OCI-LY3 (cell line): Measurements from ENCODE around the gene UBAP1.
A peak's percentile ranks its signal among the peaks of the same experiment; 100 is the strongest.
"Not testable (repeated sequence)": the region's sequence is repeated elsewhere in the genome, so short reads cannot be mapped to it uniquely, and the experiment has no call there.

Experiments used
- H2AFZ ChIP-seq: fragments of 200-600, 300-600 bp; shearing (Covaris generic); 2 replicates; pipeline ENCODE4 v1.6.0; 2014; ENCODE audit warnings: antibody characterized with exemption, low read depth, low read length
- H3K27ac ChIP-seq: fragments of 200-600, 300-600 bp; sonication (generic); 2 replicates; pipeline ENCODE4 v1.5.1; 2014; ENCODE audit warnings: mild to moderate bottlenecking, low read length, moderate library complexity, mixed read lengths
- H3K27me3 ChIP-seq: fragments of 200-600, 300-600 bp; sonication (generic); 2 replicates; pipeline ENCODE4 v1.6.1; 2014; ENCODE audit warnings: low read depth, low read length, mixed read lengths
- H3K36me3 ChIP-seq: fragments of 200-600, 300-600 bp; sonication (generic); replicated peaks from 2 replicates; pipeline ENCODE3; 2014; ENCODE audit warnings: low read depth, low read length, mixed read lengths
- H3K4me1 ChIP-seq: fragments of 300-600, 200-600 bp; sonication (generic); 2 replicates; pipeline ENCODE4 v1.6.1; 2014; ENCODE audit warnings: low read length, mixed read lengths
- H3K4me2 ChIP-seq: fragments of 200-600, 300-600 bp; sonication (generic); 2 replicates; pipeline ENCODE4 v1.6.1; 2014; ENCODE audit warnings: low read length, mixed read lengths
- H3K4me3 ChIP-seq: fragments of 300-600, 200-600 bp; sonication (generic); 2 replicates; pipeline ENCODE4 v1.5.1; 2014; ENCODE audit warnings: antibody characterized with exemption, mild to moderate bottlenecking, low read length, moderate library complexity
- H3K79me2 ChIP-seq: fragments of 300-600, 200-600 bp; shearing (Covaris generic); 2 replicates; pipeline ENCODE4 v1.6.1; 2014; ENCODE audit warnings: mild to moderate bottlenecking, low read length, mixed read lengths
- H3K9ac ChIP-seq: fragments of 300-600, 200-600 bp; shearing (Covaris generic); 2 replicates; pipeline ENCODE4 v1.6.0; 2014; ENCODE audit warnings: mild to moderate bottlenecking, low read length, moderate library complexity
- H3K9me3 ChIP-seq: fragments of 200-600, 300-600 bp; shearing (Covaris generic); 2 replicates; pipeline ENCODE4 v1.6.1; 2014; ENCODE audit warnings: low read length, mixed read lengths; ENCODE audit not compliant: insufficient read depth
- H4K20me1 ChIP-seq: fragments of 200-600, 300-600 bp; sonication (generic); 2 replicates; pipeline ENCODE4 v1.6.1; 2016; ENCODE audit warnings: low read length, mixed read lengths; ENCODE audit not compliant: insufficient read depth
- CTCF ChIP-seq: fragments of 200-600, 300-600 bp; sonication (generic); IDR thresholded peaks from 2 replicates; pipeline ENCODE4 v1.5.1; 2014; ENCODE audit warnings: antibody characterized with exemption, low read length, low read depth
- EZH2phosphoT487 ChIP-seq: fragments of 200-600 bp; shearing (Covaris generic); IDR thresholded peaks from 2 replicates; pipeline ENCODE4 v1.6.1; 2018; ENCODE audit warnings: antibody characterized with exemption, mixed run types, low read depth

Gene UBAP1

GRCh38 chr9:34178436-34179212, at the start of gene UBAP1:
TSS of gene UBAP1 (plus strand) at chr9:34179043. CDS start at chr9:34220915, 41,872 bp downstream.
- Histone ChIP-seq H3K4me2 (peak within 1 kb of the TSS; percentile 95), H3K79me2 (peaks cover 57% of the 10 kb centered on the region), H3K9ac (peak within 1 kb of the TSS; percentile 72), H3K27me3 (no peaks in the 10 kb centered on the region), H3K36me3 (no peaks in the 10 kb centered on the region), H3K27ac (peak within 1 kb of the TSS; percentile 58), H2AFZ (peak within 1 kb of the TSS; percentile 15; the same call in 1 of the 2 replicates), H3K4me1 (peaks cover 9% of the 10 kb centered on the region), H4K20me1 (peaks cover 16% of the 10 kb centered on the region), H3K4me3 (peak within 1 kb of the TSS; percentile 97), H3K9me3 (no peaks in the 10 kb centered on the region)
- TF ChIP-seq EZH2phosphoT487 (no peak), CTCF (no peak)

- no peaks in the 10 kb centered on the region for H3K36me3 ChIP-seq
- no peak overlapping the region for H3K4me3 ChIP-seq
- H3K79me2 ChIP-seq = no peaks in the 10 kb centered on the region
- no peaks in the 10 kb centered on the region for H4K20me1 ChIP-seq
- no peak overlapping the region for H3K9ac ChIP-seq
- H3K4me1 ChIP-seq = peaks cover 16% of the 10 kb centered on the region
- no peaks in the 10 kb centered on the region for H3K27me3 ChIP-seq
- no peak overlapping the region for H2AFZ ChIP-seq
- TF ChIP-seq EZH2phosphoT487 (no peak), CTCF (no peak)
- H3K27ac ChIP-seq = no peak overlapping the region
- H3K4me2 ChIP-seq = no peak overlapping the region
- no peaks in the 10 kb centered on the region for H3K9me3 ChIP-seq
Observed at GRCh38 chr9:34131571-34131970, 47.3 kb upstream of the UBAP1 start.

GRCh38 chr9:34133436-34133949, 45.4 kb upstream of the UBAP1 start:
- no peak overlapping the region for H2AFZ ChIP-seq
- H3K27me3 ChIP-seq = no peaks in the 10 kb centered on the region
- no peak overlapping the region for H3K4me3 ChIP-seq
- H3K27ac ChIP-seq = no peak overlapping the region
- peaks cover 4% of the 10 kb centered on the region for H3K4me1 ChIP-seq
- H3K4me2 ChIP-seq = no peak overlapping the region
- H3K79me2 ChIP-seq = no peaks in the 10 kb centered on the region
- no peaks in the 10 kb centered on the region for H3K9me3 ChIP-seq
- H3K36me3 ChIP-seq = no peaks in the 10 kb centered on the region
- TF ChIP-seq CTCF = no peak
- TF ChIP-seq EZH2phosphoT487 = no peak
- H4K20me1 ChIP-seq = no peaks in the 10 kb centered on the region
- no peak overlapping the region for H3K9ac ChIP-seq

- Histone ChIP-seq H4K20me1 (no peaks in the 10 kb centered on the region), H3K27ac (no peak overlapping the region), H3K9ac (no peak overlapping the region), H3K4me2 (no peak overlapping the region), H3K79me2 (no peaks in the 10 kb centered on the region), H3K27me3 (no peaks in the 10 kb centered on the region), H3K4me3 (no peak overlapping the region), H3K36me3 (no peaks in the 10 kb centered on the region), H3K4me1 (no peaks in the 10 kb centered on the region; the same call in 1 of the 2 replicates), H2AFZ (no peak overlapping the region), H3K9me3 (no peaks in the 10 kb centered on the region)
- TF ChIP-seq EZH2phosphoT487 = no peak
- TF ChIP-seq CTCF = no peak
Observed at GRCh38 chr9:34134521-34134920, 44.3 kb upstream of the UBAP1 start.

GRCh38 chr9:34138644-34139043, 40.2 kb upstream of the UBAP1 start:
- H3K36me3 ChIP-seq, H3K9me3 ChIP-seq, H2AFZ ChIP-seq, H3K27ac ChIP-seq, H3K9ac ChIP-seq, H3K79me2 ChIP-seq, H3K4me2 ChIP-seq, H3K4me3 ChIP-seq, H4K20me1 ChIP-seq, H3K4me1 ChIP-seq, H3K27me3 ChIP-seq: not testable (repeated sequence)
